HG03045 (cell line): ENCODE data around the gene TFAP2A.

Experiments used
- ATAC-seq: cut with Tn5 transposase; IDR thresholded peaks from one replicate; pipeline ENCODE4 v1.9.1; 2021; ENCODE audit warnings: mild to moderate bottlenecking, moderate library complexity; ENCODE audit not compliant: unreplicated experiment

TFAP2A gene

DNA sequence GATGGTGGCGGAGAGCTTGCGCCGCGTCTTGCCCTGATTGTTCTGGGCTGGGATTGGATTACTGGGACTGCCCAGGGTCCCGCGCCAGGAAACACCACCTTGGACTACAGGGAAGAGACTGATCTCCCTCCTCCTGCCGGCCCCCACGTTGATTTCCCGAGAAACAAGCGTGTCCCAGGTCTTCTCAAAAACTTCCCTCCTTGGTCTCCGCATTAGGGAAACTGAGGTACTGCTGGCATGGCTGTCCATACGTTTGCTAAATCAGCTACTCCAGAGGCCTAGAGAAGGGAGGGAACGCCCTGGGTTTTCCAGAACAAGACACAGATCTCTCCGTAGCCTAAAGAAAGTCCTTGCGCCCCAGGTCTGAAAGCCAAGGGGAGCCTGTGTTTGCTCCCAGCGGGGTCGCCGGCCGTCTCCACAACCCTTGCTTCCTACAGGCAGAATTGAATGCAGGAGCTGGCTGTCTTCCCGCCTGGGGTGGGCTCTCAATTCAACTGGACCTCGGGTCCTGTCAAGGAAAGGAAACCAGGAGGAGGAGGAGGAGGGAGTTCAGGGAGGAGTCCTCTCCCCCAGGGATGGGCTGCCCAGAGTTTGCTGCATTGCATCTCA, 29.2 kb downstream of the TFAP2A start:
- no peak for ATAC-seq

DNA sequence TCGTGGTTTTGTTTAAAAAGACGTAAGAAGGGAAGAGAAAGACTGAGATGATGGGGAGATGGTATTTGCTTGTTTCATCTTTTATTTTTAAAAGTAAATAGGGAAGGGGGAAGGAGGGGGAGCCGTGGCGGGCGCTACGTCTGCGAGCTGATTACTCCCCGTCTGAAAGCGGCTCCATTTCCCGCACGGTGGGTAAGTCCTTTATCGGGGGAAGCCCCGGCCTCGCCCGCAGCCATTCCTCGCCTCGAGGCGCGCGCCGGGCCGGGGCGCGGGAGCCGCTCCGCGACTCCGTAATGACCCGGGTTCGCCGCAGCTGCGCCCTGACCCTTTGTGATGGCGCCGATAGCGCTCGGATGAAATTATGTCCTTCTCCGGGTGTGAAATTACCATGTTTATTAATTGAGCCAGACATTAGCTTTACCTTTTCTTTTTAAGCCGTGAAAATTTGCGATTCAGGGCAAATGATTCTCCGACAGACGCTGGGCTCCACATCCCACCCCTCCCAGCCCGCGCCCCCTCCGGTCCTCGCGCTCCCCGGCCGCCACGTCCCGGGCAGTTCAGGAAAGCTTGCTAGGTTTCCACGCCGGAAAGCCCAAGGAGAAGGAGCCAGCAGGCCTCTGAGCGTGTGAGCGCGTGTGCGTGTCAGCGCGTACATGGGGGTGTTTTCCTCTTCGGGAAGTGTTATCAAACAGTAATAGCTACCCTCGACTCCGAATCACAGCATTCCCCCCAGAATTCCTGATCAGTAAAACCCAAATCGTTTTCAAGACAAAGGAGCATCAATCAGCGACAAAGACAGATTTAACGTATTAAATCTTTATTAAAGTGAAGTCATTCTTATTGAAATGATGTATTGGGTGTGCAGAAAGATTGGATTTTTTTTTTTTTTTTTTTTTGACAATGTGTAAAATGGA, 30.0 kb downstream of the TFAP2A start:
- no peak for ATAC-seq

DNA sequence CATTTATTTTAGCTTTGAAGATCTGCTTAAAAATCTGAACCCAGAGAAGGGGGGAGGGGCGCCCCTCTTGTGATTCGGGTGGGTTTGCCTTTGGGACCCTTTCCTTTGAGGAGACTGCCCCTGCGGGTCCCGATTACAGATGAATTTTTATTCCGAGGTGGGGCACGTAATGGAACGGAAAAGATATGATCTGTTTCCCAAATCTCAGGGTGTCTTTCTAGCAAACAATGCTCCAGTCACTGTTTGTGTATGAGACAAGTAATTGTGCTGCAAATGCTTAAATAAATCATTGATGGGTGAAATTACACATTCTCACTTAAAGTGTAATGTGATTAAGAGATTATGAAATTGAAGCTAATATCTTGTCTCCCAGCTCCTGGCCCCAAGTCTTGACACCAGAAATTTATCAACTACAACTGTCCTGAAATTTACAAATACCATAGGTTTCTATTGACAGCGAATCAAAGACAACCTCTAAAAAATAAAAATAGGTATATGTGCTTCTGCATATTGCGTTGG, 30.7 kb downstream of the TFAP2A start:
- ATAC-seq, result no peak

DNA sequence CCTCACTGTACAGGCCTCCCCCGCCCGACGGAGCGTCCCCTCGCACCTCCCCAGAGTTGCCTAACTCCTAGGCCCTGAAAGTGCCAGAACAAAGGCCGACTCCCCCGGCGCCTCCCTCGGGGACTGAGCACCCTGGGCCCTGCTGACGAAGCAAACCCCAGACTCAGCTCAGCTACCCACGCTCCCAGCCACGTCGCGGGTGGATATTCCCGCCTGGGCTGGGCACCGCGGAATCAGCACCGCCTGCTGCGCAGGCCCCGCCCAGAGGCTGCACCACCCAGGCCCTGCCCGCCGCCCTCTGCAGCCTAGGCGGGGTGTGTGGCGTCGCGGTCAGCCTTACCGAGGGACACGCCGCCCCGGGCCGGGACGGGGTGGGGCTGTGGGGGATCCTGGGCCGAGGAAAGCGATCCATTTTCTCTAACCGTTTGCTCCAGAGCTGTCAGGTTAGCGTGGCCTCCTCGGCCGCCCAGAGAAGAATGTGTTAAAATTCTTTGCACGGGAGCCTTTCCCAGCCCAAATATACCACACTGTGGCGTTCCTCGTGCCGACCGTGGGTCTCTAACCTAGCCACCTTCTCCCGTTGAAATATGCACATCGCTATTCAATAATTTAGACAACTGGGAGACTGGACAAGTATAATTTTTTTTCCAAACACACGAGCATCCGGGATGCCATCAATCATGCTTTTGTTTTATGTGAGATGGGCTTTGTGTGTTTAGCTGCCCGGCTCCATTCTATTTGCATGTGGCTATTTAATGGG, 31.4 kb downstream of the TFAP2A start:
- no peak for ATAC-seq

DNA sequence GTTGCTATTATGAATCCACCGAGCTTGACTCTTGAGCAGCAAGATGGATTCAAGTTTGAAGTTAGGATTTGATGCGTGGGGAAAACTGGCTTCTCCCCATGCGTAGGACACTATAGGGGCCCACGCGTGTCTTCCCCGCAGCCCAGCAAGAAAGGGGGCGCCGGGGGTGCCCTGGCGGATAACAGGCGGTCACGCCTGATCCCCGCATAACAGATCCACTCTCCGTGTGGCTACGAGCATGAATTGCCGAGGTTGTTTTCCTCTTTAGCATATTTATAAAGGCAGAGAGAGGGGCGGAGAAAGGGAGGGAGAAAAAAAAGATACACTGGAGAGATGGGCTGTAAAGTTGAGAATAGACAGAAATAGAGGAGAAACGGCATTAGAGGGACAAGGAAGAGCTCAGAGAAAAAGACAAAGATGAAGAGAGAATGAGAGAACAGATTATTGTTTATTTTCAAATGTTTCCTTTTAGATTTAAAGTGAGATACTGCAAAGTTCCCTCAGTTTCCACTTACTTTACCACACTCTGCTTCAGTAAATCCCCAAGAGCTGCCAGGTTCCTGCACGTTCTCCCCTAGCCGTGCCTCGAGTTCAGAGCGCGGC, 32.0 kb downstream of the TFAP2A start:
- ATAC-seq, result no peak

DNA sequence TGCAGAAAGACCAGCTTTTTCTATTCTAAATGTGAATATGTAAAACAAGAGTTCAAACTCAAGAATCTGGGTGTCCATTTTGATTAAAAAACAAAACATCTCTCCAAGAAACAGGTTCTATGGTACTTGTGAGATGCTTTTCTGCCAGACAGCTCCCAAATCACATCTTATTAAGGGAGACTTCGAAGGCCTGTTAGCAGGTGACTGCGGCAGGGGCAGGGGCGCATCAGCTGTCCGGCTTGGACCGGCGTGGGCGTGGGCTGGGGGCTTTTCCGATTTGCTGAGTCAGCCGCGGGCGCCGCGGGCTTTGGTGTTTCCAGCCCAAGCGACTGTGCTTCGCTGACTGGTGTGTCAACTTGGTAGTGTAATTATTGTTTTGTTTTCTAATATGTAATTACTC, 32.6 kb downstream of the TFAP2A start:
- no peak for ATAC-seq

DNA sequence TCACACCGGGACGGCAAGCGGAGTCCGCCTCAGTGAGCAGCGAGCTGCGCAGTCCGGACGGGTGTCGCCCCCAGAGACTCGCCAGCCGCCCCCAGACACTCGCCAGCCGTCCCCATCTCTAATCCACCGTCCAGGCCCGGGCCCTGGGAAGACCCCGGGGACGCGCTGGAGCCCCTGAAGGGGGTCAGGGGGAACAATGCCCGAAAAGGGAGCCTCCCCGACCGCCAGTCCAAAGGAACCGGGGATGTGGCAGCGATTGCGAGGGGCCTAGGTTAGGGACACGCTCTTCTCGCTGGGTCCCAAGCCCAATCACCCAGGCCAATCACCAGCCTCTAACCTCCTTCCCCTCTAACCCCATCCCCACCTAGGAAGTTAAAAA, 33.1 kb downstream of the TFAP2A start:
- ATAC-seq, result no peak

DNA sequence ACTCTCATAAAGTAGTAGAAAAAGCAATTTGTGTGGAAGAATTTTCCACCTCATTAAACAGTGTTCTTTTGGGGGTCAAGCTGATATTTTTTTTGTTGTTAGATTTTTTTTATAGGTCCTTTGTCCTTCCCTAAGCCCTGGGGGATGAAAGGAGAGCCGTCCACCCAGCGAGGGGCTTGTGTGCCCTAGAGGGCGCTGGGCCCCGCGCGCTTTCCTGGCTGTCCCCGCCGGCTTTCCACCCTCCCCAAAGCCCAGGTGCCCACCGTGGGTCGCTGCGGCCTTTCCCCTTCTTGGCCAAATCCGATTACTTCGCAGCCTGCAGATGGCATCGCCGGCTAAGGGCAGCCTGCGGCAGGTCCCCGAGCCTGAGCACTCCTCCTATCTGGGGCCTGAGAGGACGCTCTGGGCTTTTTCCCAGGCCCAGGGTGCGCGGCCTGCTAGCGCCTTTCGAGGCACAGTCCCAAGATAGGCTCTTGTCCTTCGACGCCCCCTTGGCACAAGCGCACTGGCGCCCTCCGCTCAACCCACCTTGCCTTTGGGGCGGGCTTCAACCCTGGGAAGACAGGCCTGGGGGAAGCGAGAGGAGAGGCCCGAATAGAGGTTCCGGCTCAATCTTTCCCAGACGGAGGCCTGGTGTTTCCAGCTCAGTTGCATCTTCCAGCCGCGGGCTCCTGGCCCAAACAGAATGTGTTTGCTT, 33.6 kb downstream of the TFAP2A start:
- ATAC-seq, result no peak

DNA sequence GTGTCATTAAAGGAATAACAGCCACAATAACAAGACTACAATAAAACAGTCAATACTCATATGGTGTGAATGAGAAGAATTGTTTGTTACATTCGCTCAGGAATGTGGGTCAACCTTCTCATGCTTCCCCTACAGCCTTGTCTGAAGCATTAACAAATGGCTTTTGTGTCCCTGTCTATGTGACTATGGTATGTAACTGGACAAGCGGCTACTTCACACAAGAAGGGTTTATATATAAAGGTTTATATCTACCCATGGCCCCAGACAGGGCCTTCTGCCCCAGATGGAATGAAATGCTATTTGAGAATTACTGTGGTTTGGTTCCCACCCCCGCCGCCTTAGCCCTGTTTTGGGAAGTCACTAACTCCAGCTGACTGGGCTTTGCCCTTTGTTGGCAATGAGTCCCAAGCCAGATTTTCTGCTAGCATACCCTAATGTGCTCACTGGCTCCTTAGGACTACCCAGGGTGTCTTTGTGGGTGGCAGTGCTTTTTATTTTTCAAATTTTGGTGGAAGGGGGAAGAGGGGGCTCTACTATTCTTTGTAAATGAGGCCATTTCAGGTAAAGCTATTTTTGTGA, 39.4 kb downstream of the TFAP2A start:
- no peak for ATAC-seq

DNA sequence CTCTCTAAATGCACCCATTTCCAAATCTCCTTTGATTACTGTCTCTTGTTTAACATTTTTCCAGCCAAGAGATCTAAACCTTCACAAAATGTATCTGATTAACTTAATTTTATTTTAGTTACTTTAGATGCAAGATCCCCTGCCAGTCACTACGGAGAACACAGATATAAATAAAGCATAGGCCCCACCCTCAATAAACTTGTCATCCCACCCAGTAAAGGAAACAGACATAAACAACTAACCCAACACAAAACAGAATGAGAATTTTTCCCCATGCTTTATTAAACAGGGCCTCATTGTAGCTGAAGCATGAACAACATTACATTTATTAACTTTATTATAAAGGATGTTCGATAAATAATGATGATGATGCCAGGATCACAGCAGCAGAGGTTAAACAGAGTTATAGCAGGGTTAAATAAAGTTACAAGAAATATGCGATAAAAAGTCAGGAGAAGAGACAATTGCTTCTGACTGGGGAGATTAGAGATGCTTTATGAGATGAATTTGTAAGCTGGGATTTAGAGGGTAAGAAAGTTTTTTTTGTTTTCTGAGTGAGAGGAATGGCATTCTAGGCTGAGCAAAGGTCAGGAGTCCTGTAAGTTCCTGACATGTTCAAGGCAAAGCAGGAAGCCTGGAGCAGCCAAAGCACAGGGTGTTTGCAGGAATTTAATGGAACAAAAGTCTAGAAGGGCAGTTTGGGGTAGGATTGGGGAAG, 41.1 kb downstream of the TFAP2A start:
- no peak for ATAC-seq

DNA sequence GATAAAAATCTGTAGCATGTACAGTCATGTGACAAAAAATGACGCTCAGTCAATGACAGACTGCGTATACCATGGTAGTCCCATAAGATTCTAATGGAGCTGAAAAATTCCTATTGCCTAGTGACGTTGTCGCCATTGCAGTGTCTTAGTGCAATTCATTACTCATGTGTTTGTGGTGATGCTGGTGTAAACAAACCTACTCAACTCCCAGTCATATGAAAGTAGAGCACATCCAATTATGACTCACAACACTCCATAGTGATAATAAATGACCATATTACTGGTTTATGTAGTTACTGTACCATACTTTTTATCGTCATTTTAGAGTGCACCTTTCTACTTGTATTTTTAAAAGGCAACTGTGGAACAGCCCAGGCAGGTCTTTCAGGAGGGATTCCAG, 45.0 kb downstream of the TFAP2A start:
- no peak for ATAC-seq

DNA sequence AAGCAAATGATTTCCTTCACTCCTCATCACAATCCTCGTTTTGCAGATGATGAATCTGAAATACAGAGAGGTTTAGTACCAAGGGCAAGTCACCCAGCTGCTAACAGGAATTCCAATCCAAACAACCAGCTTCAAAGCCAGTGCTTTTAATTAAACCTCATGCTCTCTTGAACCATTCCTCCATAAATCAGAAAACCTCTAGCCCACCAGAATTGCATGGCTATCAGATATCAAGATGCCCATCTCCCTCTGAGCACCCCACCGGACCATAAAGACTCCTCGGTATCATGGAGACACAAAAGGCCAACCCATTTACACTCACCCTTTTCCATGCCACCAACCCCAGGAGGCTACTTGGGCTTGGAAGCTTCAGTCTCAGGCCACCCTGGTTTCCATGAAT, 46.0 kb downstream of the TFAP2A start:
- ATAC-seq, result no peak

DNA sequence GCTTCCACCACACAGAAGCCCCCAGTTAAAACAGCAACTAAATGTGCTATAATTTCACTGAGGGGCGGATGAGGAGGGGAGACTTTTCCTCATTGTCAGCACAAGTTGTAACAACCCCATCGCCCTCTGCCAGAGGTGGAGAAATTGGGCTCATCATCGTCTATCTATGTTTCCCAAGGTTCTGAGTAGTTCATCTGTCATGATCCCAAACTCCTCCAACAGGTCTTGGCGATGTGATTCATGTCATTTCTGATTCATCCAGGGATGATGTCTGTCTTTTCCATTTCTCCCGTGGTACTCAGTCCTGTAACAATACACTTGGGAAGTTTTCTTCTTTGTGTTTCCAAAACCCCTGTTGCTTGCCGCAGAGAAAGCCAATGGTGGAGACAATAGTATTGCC, 51.0 kb downstream of the TFAP2A start:
- ATAC-seq, result no peak

DNA sequence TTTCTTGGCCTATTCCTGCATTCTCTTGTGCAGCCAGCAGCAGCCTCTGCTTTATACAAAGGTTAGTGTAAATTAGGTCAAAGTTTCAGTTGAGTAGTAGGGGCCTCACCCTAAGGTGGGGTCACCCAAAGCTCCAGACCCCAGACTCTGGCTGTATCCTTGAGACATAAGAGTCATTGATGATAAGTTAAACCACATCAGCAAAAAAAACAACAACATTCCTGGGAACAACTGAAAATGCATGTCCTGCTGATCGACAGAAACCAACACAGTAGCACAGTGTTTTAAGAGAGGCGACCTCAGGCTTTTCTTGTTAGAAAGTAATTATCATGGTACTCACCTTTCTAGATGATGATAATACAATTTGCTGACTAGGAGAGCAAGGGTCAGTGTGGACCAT, 52.6 kb downstream of the TFAP2A start:
- no peak for ATAC-seq

DNA sequence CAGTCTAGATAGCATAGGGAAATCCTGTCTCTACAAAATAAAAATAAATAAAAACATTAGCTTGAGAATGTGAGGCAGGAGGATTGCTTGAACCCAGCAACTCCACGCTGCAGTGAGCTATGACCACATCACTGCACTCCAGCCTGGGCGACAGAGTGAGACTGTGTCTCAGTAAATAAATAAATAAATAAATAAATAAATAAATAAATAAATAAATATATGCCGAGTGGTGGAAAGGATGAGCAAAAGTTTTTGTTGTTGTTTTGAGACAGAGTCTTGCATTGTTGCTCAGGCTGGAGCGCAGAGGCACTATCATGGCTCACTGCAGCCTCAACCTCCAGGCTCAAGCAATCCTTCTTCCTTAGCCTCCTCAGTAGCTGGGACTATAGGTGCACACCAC, 53.4 kb downstream of the TFAP2A start:
- ATAC-seq, result no peak

DNA sequence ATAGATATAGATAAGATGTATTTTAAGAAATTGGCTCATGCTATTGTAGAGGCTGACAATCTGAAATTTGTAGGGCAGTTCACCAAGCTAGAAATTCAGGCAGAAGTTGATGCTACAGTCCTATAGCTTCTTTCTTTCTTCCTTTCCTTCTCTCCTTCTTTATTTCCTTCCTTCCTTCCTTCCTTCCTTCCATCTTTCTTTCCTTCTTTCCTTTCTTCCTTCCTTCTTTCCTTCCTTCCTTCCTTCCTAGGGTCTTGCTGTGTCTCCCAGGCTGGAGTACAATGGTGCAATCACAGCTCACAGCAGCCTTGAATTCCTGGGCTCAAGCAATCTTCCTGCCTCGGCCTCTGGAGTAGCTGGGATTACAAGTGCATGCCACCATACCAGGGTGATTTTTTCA, 55.3 kb downstream of the TFAP2A start:
- no peak for ATAC-seq

DNA sequence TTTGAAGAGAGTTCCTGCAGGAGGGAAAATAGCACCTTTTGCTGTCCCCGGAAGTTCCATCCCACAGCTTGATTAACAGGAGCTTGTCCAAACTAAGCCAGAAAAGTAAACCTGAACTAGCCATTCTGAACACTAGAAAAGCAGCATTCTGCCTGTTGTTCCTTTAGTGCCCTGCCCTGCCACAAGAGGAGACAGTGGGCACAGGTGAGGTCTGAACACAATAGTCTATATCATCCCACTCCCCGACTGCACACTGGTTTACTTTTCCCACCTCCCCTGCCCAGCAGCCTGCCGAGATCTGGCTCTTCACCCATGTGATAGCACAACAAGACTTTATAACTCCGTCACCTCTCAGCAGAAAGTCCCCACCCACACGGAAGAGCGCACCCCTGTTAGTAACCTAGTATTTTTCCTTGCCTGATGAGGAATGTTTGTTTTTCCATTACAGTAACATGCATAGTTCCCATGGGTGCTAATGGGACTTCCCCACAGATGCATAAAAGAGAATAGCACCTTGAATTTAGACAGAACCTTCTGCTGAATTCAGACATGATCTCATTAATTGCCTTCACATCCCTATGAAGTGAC, 59.7 kb downstream of the TFAP2A start:
- ATAC-seq, result no peak

DNA sequence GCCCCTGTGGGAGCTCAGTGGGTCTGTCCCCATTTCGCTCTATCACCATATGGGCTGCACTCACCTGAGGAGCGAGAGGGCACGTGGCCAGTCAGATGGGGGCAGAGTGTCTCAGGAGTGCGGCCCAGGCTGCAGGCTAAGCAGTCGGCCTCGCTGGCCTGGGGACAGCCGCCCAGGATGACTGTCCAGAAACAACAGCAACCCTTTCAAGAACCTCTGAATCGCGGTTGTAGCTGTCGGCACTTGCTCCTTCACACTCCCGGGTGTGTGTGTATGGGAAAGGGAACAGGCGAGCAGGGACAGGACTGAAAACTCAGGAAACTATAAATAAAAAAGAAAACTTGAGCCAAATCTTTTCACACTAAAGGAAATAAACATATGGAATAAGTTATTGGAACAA, 63.1 kb downstream of the TFAP2A start:
- ATAC-seq, result no peak

DNA sequence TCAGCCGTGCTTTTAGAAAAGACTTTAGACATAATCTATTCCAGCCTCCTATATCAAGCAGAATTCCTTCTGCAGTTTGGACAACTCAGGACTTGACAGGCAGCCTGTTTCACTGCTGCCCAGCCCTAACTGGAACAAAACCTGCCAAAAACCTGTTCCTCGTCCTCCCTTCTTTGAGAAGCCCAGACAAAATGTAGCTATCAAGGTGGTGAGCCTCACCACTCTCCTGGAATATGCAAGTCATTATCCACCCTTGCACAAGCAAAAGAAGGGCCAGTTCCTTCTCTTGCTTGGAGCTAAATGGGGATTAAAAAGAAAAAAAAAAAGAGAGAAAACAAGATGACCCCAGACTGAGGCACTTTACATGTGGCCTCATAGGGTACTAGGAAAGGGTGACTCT, 64.2 kb downstream of the TFAP2A start:
- ATAC-seq, result no peak
